ENCODE measurements around the gene SMAD3.

Gene SMAD3

GRCh38 chr15:67208396-67208795 is 143.0 kb downstream of the SMAD3 start:
- DNase-seq: no peak

- DNase-seq: no peak
Measured at GRCh38 chr15:67210555-67211168, 145.3 kb downstream of the SMAD3 start.

- DNase-seq: no peak
Measured at GRCh38 chr15:67212684-67213367, 147.4 kb downstream of the SMAD3 start.

- DNase-seq: no peak
Measured at GRCh38 chr15:67215102-67215501, 149.7 kb downstream of the SMAD3 start.

- no peak for DNase-seq
Measured at GRCh38 chr15:67216859-67217258, 151.5 kb downstream of the SMAD3 start.

GRCh38 chr15:67218428-67218827 is 153.0 kb downstream of the SMAD3 start:
- DNase-seq: peak; percentile 23

GRCh38 chr15:67219288-67219687 is 153.9 kb downstream of the SMAD3 start:
- DNase-seq: no peak

- no peak for DNase-seq
Measured at GRCh38 chr15:67224889-67225288, 159.5 kb downstream of the SMAD3 start.

- no peak for DNase-seq
Measured at GRCh38 chr15:67225336-67225735, 159.9 kb downstream of the SMAD3 start.

- no peak for DNase-seq
Measured at GRCh38 chr15:67227431-67227830, 162.0 kb downstream of the SMAD3 start.

GRCh38 chr15:67227846-67228245 is 162.4 kb downstream of the SMAD3 start:
- no peak for DNase-seq

GRCh38 chr15:67228286-67228685 is 162.9 kb downstream of the SMAD3 start:
- no peak for DNase-seq

- no peak for DNase-seq
Measured at GRCh38 chr15:67230504-67230903, 165.1 kb downstream of the SMAD3 start.

- no peak for DNase-seq
Measured at GRCh38 chr15:67232591-67232990, 167.2 kb downstream of the SMAD3 start.

- peak; percentile 50 for DNase-seq
Measured at GRCh38 chr15:67240235-67241131, 175.1 kb downstream of the SMAD3 start.

- DNase-seq: peak; percentile 90
Measured at GRCh38 chr15:67241132-67241855, 175.9 kb downstream of the SMAD3 start.

GRCh38 chr15:67242708-67243111 is 177.3 kb downstream of the SMAD3 start:
- DNase-seq: no peak

Measured in activated CD4-positive, alpha-beta T cell treated with anti-CD3 and anti-CD28 coated beads, Interleukin-2, amount 50 U/mL, for 16 hours (primary cell).